Esophagus muscularis mucosa (tissue), 3 donors: ENCODE data around the gene ZFHX2.

ENCODE experiments used
- POLR2A ChIP-seq: fragments of 450-650 bp; IDR thresholded peaks from one replicate; pipeline ENCODE4 v1.6.1; 2017; ENCODE audit warnings: antibody characterized with exemption, moderate library complexity, mild to moderate bottlenecking, low read depth
- TF ChIP-seq, protein P1 (sequence below), 3 experiments: fragments of 200-600 bp in 2 of 3; fragments of 450-650 bp in 1 of 3; sonication (generic) in 2 of 3; IDR thresholded peaks; one replicate each; pipeline ENCODE4 v1.5.1; 2017 to 2019; ENCODE audit warnings: antibody characterized with exemption in 3 of 3, mild to moderate bottlenecking in 2 of 3, moderate library complexity in 1 of 3

DNA sequence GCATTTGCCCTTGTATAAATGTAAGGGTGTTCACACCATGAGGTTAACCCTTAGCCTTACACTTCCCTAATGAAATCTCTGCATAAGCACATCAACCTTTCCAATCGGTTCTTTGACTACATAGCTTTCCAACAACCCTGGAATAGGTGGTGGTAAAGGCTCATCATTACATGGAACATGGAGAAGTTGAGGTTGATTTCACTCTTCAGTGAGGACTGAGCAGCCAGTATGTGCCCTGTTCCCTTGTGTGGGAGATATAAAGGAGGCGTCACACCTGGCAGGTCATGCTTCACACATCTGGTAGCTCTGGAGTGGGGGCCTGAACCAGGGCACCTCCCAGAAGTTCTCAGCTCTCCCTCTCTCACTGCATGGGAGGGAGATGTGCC lies 48.8 kb upstream of the ZFHX2 start:
- TF ChIP-seq, protein P1, sequence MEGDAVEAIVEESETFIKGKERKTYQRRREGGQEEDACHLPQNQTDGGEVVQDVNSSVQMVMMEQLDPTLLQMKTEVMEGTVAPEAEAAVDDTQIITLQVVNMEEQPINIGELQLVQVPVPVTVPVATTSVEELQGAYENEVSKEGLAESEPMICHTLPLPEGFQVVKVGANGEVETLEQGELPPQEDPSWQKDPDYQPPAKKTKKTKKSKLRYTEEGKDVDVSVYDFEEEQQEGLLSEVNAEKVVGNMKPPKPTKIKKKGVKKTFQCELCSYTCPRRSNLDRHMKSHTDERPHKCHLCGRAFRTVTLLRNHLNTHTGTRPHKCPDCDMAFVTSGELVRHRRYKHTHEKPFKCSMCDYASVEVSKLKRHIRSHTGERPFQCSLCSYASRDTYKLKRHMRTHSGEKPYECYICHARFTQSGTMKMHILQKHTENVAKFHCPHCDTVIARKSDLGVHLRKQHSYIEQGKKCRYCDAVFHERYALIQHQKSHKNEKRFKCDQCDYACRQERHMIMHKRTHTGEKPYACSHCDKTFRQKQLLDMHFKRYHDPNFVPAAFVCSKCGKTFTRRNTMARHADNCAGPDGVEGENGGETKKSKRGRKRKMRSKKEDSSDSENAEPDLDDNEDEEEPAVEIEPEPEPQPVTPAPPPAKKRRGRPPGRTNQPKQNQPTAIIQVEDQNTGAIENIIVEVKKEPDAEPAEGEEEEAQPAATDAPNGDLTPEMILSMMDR (IDR thresholded peaks at IDR 0.05) = no peak
- TF ChIP-seq POLR2A = no peak
